GM06990 (cell line): ENCODE results near the gene TGOLN2.
"Not testable (repeated sequence)": the region's sequence is repeated elsewhere in the genome, so short reads cannot be mapped to it uniquely, and the experiment has no call there.

Experiments used
- DNase-seq: peaks from one replicate; pipeline ENCODE4 v3.0.0-alpha.2; 2011; ENCODE audit not compliant: insufficient read length; ENCODE audit errors: extremely low read depth
- H3K27me3 ChIP-seq: replicated peaks from 2 replicates; pipeline ENCODE4 v1.6.0; 2011; ENCODE audit warnings: low read length; ENCODE audit not compliant: control insufficient read depth, insufficient read depth
- H3K36me3 ChIP-seq: 2 replicates; pipeline ENCODE4 v1.5.1; 2011; ENCODE audit warnings: low read length; ENCODE audit not compliant: control insufficient read depth, insufficient read depth
- H3K4me3 ChIP-seq: replicated peaks from 2 replicates; pipeline ENCODE4 v1.5.1; 2011; ENCODE audit warnings: low read depth, mild to moderate bottlenecking, control low read depth, low read length
- TF ChIP-seq, protein P1 (sequence below): IDR thresholded peaks from 2 replicates; pipeline ENCODE4 v1.5.1; 2011; ENCODE audit warnings: low read length, control low read depth, mild to moderate bottlenecking, inconsistent platforms; ENCODE audit not compliant: insufficient read depth, poor library complexity, severe bottlenecking

The TGOLN2 gene

DNA sequence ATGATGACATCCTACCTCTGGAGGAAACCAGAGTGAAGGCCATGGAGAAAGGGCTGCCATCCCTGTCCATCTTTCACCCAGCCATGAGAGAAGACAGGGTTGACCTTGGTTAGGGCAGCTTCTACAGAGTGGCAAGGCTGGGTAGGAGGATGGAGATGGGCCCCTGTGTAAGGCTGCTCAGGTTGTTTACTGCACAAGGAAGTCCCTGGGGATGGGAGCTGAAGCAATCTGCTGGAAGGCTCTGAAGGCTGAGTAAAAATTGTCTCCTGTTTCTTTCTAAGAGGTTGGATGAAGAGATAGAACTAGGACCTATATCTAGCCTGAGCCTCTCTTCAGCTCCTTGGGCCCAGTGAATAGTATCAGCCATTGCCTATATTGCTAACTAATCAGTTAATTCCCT is 41.1 kb upstream of the TGOLN2 start:
- TF ChIP-seq, protein P1, sequence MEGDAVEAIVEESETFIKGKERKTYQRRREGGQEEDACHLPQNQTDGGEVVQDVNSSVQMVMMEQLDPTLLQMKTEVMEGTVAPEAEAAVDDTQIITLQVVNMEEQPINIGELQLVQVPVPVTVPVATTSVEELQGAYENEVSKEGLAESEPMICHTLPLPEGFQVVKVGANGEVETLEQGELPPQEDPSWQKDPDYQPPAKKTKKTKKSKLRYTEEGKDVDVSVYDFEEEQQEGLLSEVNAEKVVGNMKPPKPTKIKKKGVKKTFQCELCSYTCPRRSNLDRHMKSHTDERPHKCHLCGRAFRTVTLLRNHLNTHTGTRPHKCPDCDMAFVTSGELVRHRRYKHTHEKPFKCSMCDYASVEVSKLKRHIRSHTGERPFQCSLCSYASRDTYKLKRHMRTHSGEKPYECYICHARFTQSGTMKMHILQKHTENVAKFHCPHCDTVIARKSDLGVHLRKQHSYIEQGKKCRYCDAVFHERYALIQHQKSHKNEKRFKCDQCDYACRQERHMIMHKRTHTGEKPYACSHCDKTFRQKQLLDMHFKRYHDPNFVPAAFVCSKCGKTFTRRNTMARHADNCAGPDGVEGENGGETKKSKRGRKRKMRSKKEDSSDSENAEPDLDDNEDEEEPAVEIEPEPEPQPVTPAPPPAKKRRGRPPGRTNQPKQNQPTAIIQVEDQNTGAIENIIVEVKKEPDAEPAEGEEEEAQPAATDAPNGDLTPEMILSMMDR = no peak
- H3K4me3 ChIP-seq = no peak overlapping the region
- peaks cover 8% of the 10 kb centered on the region for H3K36me3 ChIP-seq
- H3K27me3 ChIP-seq = no peaks in the 10 kb centered on the region
- DNase-seq = no peak

DNA sequence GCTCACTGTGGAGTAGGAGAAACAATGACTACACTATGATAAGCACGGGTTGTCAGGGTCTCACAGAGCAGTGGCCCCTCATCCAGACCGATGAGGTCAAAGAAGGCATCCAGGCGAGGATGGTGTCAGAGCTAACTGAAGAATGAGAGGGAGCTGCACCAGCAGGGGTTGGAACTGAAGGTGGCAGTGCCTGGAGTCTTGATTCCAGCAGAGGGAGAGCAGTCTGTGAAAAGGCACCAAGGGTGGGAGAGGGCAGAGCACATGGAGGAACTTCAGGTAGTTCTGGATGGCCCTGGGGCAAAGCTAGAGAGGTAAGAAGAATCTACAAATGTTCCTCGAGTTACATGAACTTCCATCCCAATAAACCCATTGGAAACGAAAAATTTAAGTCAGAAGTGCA is 39.4 kb upstream of the TGOLN2 start:
- no peak for DNase-seq
- Histone ChIP-seq H3K4me3 (no peak overlapping the region), H3K27me3 (no peaks in the 10 kb centered on the region), H3K36me3 (peaks cover 8% of the 10 kb centered on the region)
- TF ChIP-seq, protein P1 = no peak

DNA sequence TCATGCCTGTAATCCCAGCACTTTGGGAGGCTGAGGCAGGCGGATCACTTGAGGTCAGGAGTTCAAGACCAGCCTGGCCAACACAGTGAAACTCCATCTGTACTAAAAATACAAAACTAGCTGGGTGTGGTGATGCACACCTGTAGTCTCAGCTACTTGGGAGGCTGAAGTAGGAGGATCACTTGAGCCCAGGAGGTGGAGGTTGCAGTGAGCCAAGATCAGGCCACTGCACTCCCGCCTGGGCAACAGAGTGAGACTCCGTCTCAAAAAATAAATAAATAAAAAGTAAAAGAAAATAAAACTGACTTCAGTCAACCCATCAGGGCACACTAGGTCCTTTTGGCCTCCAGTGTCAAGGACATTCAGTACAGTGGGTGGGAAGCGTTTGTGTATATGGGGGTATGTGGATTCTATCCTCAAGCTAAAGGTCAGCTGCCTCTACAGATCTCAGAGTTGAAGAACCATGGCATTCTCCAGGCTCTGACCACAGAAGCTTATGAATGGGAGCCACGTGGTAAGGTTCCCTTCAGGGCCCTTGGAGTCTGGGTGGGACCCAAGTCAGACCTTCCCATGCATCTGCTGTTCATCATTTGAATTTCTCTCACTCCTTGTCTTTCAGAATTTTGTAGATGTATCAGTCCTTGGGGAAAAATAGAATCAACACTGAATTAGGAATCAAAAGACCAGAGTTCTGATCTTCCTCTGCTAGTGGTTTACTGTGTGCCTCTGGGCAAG is 35.0 kb upstream of the TGOLN2 start:
- DNase-seq, H3K4me3 ChIP-seq, H3K36me3 ChIP-seq, H3K27me3 ChIP-seq: not testable (repeated sequence)

DNA sequence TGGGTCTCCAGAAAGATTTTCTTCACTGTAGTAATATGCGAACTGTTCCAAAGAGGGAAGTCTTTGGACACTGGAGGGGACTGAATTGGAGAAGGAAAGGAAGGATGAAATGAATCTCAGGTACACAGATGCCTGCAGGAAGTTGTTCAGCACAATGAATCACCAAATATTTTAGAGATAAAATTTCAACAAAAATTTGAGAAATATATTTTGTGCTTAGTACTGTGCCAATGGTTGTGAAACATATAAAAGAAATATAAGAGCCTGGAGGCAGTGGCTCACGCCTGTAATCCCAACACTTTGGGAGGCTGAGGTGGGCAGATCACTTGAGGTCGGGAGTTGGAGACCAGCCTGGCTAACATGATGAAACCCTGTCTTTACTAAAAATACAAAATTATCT is 29.9 kb upstream of the TGOLN2 start:
- Histone ChIP-seq H3K4me3 (no peak overlapping the region), H3K27me3 (no peaks in the 10 kb centered on the region), H3K36me3 (peaks cover 4% of the 10 kb centered on the region)
- DNase-seq = no peak
- TF ChIP-seq, protein P1 = no peak

DNA sequence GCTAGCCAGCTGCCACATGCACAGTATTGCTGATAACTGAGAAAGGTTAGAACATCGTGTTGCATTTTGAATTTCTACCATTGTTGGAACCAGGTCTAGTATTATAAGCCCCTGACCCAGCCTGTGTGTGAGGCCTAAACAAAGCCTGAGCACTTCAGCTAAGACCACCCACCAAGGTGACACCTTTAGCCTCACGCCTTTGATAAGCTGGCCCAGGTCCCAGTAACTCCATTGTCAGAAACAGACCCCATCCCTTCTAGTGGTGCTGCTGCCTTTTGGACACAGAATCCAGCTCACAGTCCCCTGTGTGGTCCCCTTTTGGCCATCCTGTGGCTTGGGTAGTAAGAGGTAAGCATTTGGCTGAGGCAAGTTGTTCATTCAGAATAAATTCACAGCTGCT is 28.4 kb upstream of the TGOLN2 start:
- H3K27me3 ChIP-seq = no peaks in the 10 kb centered on the region
- TF ChIP-seq, protein P1 = no peak
- H3K36me3 ChIP-seq = peaks cover 7% of the 10 kb centered on the region
- no peak overlapping the region for H3K4me3 ChIP-seq
- no peak for DNase-seq

DNA sequence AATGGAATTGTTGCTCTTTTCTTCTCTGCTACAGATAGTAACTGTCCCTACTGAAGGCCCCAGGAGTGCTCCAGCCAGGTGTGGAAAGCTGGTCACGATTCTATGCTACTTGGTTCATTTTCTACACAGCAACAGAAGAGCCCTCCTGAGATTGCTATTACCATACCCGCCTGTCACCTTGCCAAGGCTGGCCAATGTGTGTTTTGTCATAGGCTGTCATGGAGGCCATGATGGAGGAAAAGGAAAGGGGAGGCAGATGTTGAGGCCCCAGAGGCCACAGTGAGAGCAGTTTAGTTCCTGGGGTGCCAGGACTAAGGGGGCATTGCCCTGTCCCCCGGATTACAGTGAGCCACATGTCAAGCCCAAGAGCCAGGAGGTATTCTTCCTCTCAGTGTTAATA is 27.7 kb upstream of the TGOLN2 start:
- TF ChIP-seq, protein P1 = no peak
- Histone ChIP-seq H3K36me3 (peaks cover 11% of the 10 kb centered on the region), H3K4me3 (peak overlapping the region; percentile 93), H3K27me3 (no peaks in the 10 kb centered on the region)
- no peak for DNase-seq
